Tibial nerve (tissue), 4 donors: ENCODE results near the gene DLK2. TPM values are rescaled to one million over a fixed set of nuclear protein-coding genes. Genes with fewer than 3 reads are reported as not detected.
A peak's percentile ranks its signal among the peaks of the same experiment; 100 is the strongest.

Source experiments
- DNase-seq, 2 donors: peaks; one replicate each; pipeline ENCODE4 v3.0.0-alpha.2; 2019; ENCODE audit warnings: low spot score in 2 of 2
- H3K27ac ChIP-seq, 4 donors: fragments of 200-600 bp; sonication (generic) in 3 of 4; one replicate each; pipeline ENCODE4 v1.5.1; 2017 to 2019; ENCODE audit warnings: mild to moderate bottlenecking in 1 of 4
- H3K27me3 ChIP-seq, 2 donors: fragments of 200-600 bp; sonication (generic) in 1 of 2; one replicate each; pipeline versions ENCODE4 v1.5.1 to v1.6.0; 2017 to 2019
- H3K36me3 ChIP-seq, 3 donors: fragments of 200-600 bp; sonication (generic); one replicate each; pipeline ENCODE4 v1.5.1; 2018 to 2019
- H3K4me1 ChIP-seq, 4 donors: fragments of 200-600 bp; sonication (generic) in 3 of 4; one replicate each; pipeline ENCODE4 v1.5.1; 2017 to 2019
- H3K4me3 ChIP-seq, 4 donors: fragments of 200-600 bp; sonication (generic) in 3 of 4; one replicate each; pipeline ENCODE4 v1.5.1; 2017 to 2019; ENCODE audit warnings: mild to moderate bottlenecking in 1 of 4, moderate library complexity in 1 of 4
- H3K9me3 ChIP-seq, 4 donors: fragments of 200-600 bp; sonication (generic) in 3 of 4; one replicate each; pipeline ENCODE4 v1.5.1; 2017 to 2019
- EP300 ChIP-seq, 2 donors: sonication (generic); formaldehyde crosslinking; IDR thresholded peaks; one replicate each; pipeline ENCODE4 v1.6.1; 2017; ENCODE audit warnings: antibody characterized with exemption in 2 of 2, mild to moderate bottlenecking in 1 of 2
- POLR2A ChIP-seq, 2 donors: fragments of 450-650 bp; IDR thresholded peaks; one replicate each; pipeline ENCODE4 v1.6.1; 2017; ENCODE audit warnings: antibody characterized with exemption in 2 of 2, mild to moderate bottlenecking in 2 of 2, moderate library complexity in 2 of 2
- WGBS, 2 donors: methylation state at CpG; one replicate each; pipeline ENCODE4 v1.1.5; 2018; 5-methylcytosine and 5-hydroxymethylcytosine counted together
- total RNA-seq, 4 donors: library from RNA; depleted of rRNA; stranded (reverse); fragments of >200 nt; gene quantifications; one replicate each; pipeline ENCODE4 v1.1.0, GENCODE V29; 2016
- TF ChIP-seq, protein P1 (sequence below), 5 experiments: fragments of 200-600 bp in 3 of 5; fragments of 450-650 bp in 2 of 5; sonication (generic) in 3 of 5; IDR thresholded peaks; one replicate each; pipeline ENCODE4 v1.5.1; 2016 to 2019; ENCODE audit warnings: antibody characterized with exemption in 5 of 5, mild to moderate bottlenecking in 3 of 5, moderate library complexity in 2 of 5

The DLK2 gene
- total RNA-seq, 4 donors from 2014 or later = 1.0 to 3.5 TPM; not detected in 2

DNA sequence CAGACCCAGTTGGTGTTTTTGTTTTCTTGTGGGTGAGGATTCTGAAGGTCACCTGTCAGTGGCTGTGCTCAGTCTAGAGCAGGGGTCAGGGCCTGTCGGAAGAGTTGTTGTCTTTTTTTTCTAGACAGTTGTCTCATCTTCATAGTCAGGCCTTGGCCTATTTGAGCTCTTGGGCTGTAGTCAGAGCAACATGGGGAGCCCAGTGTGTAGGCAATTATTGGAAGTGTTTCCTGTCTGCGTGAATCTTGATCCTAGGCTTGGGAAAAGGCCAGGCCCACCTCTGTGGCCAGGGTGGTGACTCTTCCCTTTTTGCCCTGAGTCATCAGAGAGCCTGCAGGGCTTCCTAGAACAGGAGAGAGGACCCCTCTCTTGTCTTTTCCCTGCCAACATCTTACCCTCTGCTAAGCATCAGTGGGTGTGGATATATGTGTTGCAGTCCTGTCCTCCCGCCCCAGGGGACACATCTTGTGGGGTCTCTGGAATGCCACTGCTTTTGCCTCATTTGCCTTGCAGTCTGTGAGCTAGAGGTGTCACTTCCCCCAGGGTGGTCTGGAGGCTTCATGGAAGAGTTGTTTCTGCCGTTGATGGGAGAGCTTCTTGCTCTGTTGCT lies 33.4 kb upstream of the DLK2 start:
- peaks cover 0 to 6% (median 0%) of the 10 kb centered on the region in 3 donors for H3K36me3 ChIP-seq
- no peak overlapping the region for H3K4me3 ChIP-seq
- peaks cover 0 to 23% (median 14%) of the 10 kb centered on the region in 4 donors for H3K4me1 ChIP-seq
- H3K27ac ChIP-seq = peak overlapping the region in 3 of 4 donors; percentile 53 to 86 (median 61)
- 41 to 45% methylated on average over 4 of the region's 4 CpGs for WGBS, 2 donors
- H3K9me3 ChIP-seq = no peaks in the 10 kb centered on the region
- no peaks in the 10 kb centered on the region for H3K27me3 ChIP-seq
- TF ChIP-seq POLR2A (IDR thresholded peaks at IDR 0.05) (no peak), EP300 (IDR thresholded peaks at IDR 0.05) (no peak)
- TF ChIP-seq, protein P1, sequence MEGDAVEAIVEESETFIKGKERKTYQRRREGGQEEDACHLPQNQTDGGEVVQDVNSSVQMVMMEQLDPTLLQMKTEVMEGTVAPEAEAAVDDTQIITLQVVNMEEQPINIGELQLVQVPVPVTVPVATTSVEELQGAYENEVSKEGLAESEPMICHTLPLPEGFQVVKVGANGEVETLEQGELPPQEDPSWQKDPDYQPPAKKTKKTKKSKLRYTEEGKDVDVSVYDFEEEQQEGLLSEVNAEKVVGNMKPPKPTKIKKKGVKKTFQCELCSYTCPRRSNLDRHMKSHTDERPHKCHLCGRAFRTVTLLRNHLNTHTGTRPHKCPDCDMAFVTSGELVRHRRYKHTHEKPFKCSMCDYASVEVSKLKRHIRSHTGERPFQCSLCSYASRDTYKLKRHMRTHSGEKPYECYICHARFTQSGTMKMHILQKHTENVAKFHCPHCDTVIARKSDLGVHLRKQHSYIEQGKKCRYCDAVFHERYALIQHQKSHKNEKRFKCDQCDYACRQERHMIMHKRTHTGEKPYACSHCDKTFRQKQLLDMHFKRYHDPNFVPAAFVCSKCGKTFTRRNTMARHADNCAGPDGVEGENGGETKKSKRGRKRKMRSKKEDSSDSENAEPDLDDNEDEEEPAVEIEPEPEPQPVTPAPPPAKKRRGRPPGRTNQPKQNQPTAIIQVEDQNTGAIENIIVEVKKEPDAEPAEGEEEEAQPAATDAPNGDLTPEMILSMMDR (IDR thresholded peaks at IDR 0.05) = no peak
- DNase-seq = no peak

DNA sequence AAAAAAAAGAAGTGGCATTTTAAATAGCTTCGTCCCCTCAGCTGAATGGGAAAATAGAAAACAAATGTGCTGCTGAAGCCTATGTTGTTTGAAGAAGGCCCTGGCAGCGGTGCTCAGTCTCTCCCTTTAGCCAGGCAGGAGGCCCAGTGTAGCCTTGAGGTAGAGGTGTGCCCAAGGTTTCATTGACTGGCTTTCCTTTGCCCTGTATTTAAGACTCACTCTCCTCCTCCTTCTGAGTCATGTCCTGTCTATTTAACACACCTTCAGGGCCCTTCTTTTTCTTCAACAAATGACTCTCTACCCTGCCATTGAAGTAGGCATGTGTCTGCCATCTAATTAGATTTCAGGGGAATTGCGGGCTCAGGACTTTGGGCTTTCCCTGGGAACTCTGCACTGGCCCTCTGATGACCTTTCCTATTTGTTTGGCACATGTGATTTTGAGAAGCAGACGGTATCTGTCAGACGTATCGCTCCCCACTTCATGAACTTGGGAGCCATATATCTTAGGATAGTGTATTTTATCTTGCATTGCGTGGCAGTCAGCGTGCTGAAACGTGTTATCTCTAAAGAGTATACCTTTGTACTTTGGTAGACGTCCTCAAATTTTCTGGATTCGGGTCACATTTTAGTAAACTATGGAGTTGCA lies 26.4 kb upstream of the DLK2 start:
- WGBS, 2 donors = 88% methylated on average over 11 of the region's 11 CpGs
- Histone ChIP-seq H3K27ac (no peak overlapping the region), H3K4me3 (no peak overlapping the region), H3K36me3 (peaks cover 0 to 16% (median 0%) of the 10 kb centered on the region in 3 donors), H3K27me3 (no peaks in the 10 kb centered on the region), H3K9me3 (no peaks in the 10 kb centered on the region), H3K4me1 (peaks cover 0 to 47% (median 12%) of the 10 kb centered on the region in 4 donors)
- no peak for DNase-seq
- no peak for TF ChIP-seq EP300 (IDR thresholded peaks at IDR 0.05)
- TF ChIP-seq, protein P1 (IDR thresholded peaks at IDR 0.05) = no peak
- TF ChIP-seq POLR2A (IDR thresholded peaks at IDR 0.05) = no peak

DNA sequence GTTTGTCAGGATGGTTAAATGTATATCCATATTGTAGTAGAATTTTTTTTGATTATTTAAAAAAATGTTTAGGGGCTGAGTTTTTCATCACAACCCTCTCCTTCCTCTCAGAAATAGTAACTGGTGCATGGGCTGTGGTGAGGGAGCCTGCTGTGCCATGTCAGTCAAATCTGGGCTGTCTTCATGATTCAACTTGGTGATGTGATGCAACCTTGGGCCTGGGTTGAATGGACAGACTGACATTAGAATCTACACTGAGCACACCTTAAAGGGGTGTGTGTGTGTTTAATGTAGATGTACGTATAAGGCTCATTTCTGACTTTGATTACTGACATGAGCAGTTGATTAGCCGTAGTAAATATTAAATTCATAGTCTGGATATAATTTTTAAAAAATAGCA lies 25.7 kb upstream of the DLK2 start:
- Histone ChIP-seq H3K4me1 (peaks cover 0 to 47% (median 13%) of the 10 kb centered on the region in 4 donors), H3K9me3 (no peaks in the 10 kb centered on the region), H3K27ac (no peak overlapping the region), H3K4me3 (no peak overlapping the region), H3K36me3 (peaks cover 0 to 16% (median 0%) of the 10 kb centered on the region in 3 donors), H3K27me3 (no peaks in the 10 kb centered on the region)
- DNase-seq = no peak
- TF ChIP-seq, protein P1 (IDR thresholded peaks at IDR 0.05) = no peak
- TF ChIP-seq EP300 (IDR thresholded peaks at IDR 0.05) (no peak), POLR2A (IDR thresholded peaks at IDR 0.05) (no peak)
- WGBS, 2 donors = 89% methylated on average over 2 of the region's 2 CpGs

DNA sequence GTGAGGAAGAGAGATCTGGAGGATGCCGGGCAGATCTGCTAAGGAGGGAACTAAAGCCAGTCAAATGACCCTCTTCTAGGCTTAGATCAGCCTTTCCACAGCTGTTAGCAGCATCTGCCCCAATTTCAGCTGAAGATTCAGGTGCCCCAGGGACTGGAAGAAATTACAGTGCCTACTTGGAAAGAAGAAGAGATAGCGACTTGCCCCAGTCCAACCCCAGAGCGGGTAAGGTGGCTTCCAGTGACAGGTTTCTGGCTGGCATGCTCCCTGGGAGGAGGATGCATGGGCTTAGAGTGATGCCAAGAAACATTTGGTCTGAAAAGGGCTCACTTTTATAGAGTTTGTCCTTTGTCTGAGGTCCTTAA lies 22.6 kb upstream of the DLK2 start:
- no peak for DNase-seq
- peaks cover 0 to 40% (median 13%) of the 10 kb centered on the region in 4 donors for H3K4me1 ChIP-seq
- peaks cover 0 to 8% (median 0%) of the 10 kb centered on the region in 3 donors for H3K36me3 ChIP-seq
- WGBS, 2 donors = 16 to 26% methylated on average over 3 of the region's 3 CpGs
- no peaks in the 10 kb centered on the region for H3K27me3 ChIP-seq
- H3K9me3 ChIP-seq = no peaks in the 10 kb centered on the region
- peak overlapping the region; percentile 62 to 75 (median 68) for H3K4me3 ChIP-seq
- TF ChIP-seq, protein P1 (IDR thresholded peaks at IDR 0.05) = no peak
- TF ChIP-seq EP300 (IDR thresholded peaks at IDR 0.05) = no peak
- TF ChIP-seq POLR2A (IDR thresholded peaks at IDR 0.05) = no peak
- peak overlapping the region; percentile 71 to 89 (median 88) for H3K27ac ChIP-seq
